ENCODE results near the gene SEMA4D. TPM values are rescaled to one million over a fixed set of nuclear protein-coding genes. Genes with fewer than 3 reads are reported as not detected.

The SEMA4D gene
- total RNA-seq, 1 donor, result 0.43 TPM

DNA sequence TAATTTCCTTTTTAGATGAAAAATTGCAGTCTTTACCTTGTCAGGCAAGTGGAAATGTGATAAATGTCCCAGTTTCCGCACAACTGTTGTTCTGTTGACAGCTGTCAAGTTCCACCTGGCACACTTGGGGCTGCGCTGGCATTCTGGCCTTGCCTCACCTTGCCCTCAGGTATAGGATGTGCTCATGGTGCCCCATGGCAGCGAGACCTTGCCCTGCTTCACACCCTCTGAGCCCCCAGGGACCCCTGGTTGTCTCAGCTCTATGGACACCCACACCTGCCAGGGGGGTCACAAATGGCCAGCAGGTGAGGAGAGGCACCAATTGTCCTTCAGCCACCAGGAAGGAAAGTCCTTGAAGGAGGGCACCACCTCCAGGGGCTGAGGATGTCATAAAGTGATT lies 37.5 kb upstream of the SEMA4D start:
- H3K4me3 ChIP-seq (ENCODE audit: low read depth, low read length), result no peak overlapping the region
- TF ChIP-seq, protein P1, sequence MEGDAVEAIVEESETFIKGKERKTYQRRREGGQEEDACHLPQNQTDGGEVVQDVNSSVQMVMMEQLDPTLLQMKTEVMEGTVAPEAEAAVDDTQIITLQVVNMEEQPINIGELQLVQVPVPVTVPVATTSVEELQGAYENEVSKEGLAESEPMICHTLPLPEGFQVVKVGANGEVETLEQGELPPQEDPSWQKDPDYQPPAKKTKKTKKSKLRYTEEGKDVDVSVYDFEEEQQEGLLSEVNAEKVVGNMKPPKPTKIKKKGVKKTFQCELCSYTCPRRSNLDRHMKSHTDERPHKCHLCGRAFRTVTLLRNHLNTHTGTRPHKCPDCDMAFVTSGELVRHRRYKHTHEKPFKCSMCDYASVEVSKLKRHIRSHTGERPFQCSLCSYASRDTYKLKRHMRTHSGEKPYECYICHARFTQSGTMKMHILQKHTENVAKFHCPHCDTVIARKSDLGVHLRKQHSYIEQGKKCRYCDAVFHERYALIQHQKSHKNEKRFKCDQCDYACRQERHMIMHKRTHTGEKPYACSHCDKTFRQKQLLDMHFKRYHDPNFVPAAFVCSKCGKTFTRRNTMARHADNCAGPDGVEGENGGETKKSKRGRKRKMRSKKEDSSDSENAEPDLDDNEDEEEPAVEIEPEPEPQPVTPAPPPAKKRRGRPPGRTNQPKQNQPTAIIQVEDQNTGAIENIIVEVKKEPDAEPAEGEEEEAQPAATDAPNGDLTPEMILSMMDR (IDR thresholded peaks at IDR 0.05; ENCODE audit: insufficient read depth, low read depth, low read length), result no peak
- no peak for DNase-seq (ENCODE audit: low read depth)

DNA sequence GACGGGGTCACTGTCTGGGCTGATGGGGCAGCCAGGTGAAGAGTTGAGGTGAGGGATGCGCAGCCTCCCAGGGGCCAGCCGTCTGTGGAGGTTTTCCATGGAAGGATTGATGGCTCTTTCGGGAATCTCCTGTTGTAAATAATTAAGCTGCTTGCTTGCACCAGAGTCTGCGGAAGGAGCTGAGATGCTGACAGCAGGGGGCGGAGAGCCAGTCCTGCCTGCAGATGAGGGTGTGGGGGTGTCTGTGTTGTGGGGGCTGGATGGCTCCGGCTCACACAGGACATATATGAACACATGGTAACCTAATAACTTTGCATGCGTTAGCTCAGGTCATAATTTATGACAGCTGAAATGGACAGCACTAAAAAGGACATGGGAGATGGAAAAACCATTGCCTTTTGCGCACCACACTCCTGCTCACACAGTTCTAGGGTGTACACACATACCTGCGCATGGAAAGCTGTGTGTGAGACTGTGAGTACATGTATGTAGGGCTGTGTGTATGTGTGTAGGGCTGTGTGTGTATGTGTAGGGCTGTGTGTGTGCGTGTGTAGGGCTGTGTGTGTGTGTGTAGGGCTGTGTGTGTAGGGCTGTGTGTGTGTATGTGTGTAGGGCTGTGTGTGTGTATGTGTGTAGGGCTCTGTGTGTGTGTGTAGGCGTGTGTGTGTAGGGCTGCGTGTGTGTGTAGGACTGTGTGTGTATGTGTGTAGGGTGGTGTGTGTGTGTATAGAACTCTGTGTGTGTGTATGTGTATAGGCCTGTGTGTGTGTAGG lies 36.8 kb upstream of the SEMA4D start:
- no peak overlapping the region for H3K4me3 ChIP-seq (ENCODE audit: low read depth, low read length)
- TF ChIP-seq, protein P1 (IDR thresholded peaks at IDR 0.05; ENCODE audit: insufficient read depth, low read depth, low read length), result no peak

DNA sequence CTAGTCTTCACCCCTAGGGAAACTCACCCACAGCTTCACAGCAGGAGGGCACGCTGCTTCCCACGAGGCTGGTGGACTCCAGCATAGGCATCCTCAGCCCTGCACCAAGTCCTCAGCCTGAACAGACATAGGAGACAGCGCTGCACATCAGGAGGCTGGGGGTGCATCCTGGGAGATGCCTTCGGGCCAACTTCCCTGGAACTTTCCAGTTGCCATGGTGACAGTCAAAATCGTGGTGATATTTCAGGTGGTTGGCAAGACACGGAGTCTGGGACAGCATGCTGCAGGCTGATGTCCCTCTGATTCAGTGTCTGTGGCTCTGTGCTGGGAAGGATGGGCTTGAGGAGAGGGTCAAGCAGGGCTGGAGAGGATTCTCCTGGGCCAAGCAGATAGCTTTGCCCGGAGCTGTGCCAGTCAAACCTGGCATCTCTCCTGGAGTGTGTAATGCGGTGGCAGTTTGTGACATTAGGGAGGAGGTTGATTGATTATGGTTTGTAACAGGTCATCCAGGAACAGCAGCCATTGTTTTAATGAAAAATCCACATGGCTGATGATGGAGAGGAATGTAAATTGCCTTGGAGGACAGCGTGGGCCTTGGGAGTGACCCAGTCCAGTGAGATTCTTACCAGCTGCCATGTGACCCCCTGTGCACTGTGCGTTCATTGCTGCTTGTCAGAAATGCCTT lies 35.6 kb upstream of the SEMA4D start:
- DNase-seq (ENCODE audit: low read depth), result no peak
- no peak overlapping the region for H3K4me3 ChIP-seq (ENCODE audit: low read depth, low read length)
- TF ChIP-seq, protein P1 (IDR thresholded peaks at IDR 0.05; ENCODE audit: insufficient read depth, low read depth, low read length), result no peak

More for the DNA sequence above, 36.8 kb upstream of the SEMA4D start:
- no peak for DNase-seq (ENCODE audit: low read depth)

DNA sequence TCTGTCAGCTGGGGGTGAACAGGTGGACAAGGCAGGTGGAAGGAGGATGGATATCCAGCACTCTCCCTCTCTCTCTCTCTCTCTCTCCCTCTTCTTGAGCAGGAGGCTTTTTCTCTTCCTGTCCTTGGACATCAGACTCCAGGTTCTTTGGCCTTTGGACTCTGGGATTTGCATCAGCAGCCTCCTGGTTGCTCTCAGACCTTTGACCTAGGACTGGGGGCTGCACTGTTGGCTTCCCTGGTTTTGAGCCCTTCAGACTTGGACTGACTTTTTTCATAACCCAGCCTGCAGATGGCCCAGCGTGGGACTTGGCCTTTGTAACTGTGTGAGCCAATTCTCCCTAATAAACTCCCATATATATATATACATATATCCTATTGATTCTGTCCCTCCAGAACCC lies 35.0 kb upstream of the SEMA4D start:
- TF ChIP-seq, protein P1 (IDR thresholded peaks at IDR 0.05; ENCODE audit: insufficient read depth, low read depth, low read length), result no peak
- H3K4me3 ChIP-seq (ENCODE audit: low read depth, low read length), result no peak overlapping the region
- DNase-seq (ENCODE audit: low read depth), result no peak

DNA sequence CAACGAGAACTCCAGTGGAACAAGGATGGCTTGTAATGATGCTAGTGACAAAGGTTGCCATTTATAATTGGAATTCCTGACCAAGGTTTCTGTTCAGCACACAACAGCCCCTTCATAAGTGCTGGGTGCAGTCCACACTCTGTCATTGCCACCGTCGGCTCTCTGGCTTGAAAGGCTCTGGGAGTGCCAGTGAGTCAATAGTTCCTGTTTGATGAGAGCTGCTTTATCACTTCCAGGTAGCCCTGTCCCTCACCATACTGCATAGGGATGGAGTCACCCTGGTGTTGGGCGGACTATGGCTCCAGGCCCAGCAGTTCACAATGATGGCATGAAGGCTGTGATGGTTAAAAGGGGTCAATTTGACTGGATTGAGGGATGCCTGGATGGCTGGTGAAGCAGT lies 34.6 kb upstream of the SEMA4D start:
- no peak overlapping the region for H3K4me3 ChIP-seq (ENCODE audit: low read depth, low read length)
- DNase-seq (ENCODE audit: low read depth), result no peak
- TF ChIP-seq, protein P1 (IDR thresholded peaks at IDR 0.05; ENCODE audit: insufficient read depth, low read depth, low read length), result no peak

DNA sequence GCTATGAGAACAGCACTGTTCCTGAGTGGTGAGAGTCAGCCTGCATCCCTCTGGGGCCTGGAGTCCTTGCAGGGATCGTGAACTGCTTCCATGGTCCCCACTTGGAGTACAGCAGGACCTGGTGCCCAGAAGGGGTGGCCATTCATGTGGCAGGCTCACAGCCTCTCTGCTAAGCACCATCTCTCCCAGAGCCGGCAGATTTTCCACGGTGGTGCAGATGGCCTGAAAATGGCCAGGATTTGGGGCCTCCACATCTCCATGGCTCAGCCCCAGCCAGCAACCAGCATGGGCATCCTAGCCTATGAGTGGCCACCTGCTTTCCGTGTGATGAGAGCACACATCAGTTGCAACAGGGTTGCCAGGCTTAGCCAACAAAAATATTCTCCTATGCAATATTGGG lies 33.9 kb upstream of the SEMA4D start:
- no peak for DNase-seq (ENCODE audit: low read depth)
- TF ChIP-seq, protein P1 (IDR thresholded peaks at IDR 0.05; ENCODE audit: insufficient read depth, low read depth, low read length), result no peak
- no peak overlapping the region for H3K4me3 ChIP-seq (ENCODE audit: low read depth, low read length)

Measured in fibroblast of villous mesenchyme (primary cell).